CD4-positive, alpha-beta T cell treated with Interleukin-6 for 4 hours (primary cell): ENCODE measurements around the gene XPO1.
"Not testable (repeated sequence)": the region's sequence is repeated elsewhere in the genome, so short reads cannot be mapped to it uniquely, and the experiment has no call there.

Experiments
- DNase-seq: peaks from one replicate; pipeline ENCODE4 v3.0.0-alpha.2; 2020; ENCODE audit warnings: mixed read lengths

XPO1 gene

DNA sequence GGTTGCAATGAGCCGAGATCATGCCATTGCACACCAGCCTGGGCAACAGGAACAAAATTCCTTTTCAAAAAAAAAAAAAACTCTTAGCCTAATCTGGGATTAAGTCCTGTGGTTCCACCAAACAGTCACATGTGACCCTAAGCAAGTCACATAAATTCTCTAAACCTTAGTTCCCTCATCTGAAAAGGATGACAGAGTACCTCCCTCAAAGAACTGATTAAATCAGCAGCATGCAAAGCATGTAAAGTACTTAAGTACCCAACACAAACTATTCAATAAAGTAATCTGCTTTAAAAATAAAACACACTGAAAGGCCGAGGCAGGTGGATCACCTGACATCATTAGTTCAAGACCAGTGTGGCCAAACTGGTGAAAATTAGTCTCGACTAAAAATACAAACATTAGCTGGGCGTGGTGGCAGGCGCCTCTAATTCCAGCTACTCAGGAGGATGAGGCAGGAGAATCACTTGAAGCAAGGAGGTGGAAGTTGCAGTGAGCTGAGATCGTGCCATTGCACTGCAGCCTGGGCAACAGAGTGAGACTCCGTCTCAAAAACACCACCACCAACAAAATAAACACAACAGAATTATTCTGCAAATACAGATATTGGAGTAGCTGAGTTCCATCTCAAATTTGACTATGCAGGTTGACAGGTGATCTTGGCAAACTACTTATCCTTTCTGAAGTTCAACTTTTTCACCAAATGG lies 74.2 kb downstream of the XPO1 start:
- DNase-seq = no peak

DNA sequence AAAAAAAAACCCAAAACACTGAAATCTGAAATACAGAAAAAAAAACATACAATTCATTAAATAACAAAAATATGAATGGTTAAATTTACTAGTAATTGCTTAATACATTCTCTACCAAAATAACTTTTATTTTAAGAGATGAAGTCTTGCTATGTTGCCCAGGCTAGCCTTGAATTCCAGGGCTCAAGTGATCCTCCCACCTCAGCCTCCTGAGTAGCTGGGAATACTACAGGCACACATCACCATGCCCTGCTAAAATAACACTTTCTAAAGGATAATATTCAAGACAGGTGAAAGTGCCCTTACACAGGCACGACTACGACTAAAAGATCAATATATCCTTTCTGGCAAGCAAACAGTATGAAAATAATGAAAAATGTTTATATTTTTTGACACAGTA lies 76.8 kb downstream of the XPO1 start:
- DNase-seq = no peak

DNA sequence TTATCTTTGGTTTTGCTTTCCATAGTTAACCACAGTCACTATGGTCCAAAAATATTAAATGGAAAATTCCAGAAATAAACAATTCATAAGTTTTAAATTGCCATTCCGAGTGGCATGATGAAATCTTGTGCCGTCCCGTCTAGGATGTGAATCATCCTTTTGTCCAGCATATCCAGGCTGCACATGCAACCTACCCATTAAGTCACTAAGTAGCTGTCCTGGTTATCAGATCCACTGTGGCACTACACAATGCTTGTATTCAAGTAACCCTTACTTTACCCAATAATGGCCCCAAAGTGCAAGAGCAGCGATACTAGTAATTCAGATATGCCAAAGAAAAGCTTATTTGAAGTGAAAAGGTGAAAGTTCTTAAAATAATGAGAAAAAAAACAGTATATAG lies 78.0 kb downstream of the XPO1 start:
- no peak for DNase-seq

DNA sequence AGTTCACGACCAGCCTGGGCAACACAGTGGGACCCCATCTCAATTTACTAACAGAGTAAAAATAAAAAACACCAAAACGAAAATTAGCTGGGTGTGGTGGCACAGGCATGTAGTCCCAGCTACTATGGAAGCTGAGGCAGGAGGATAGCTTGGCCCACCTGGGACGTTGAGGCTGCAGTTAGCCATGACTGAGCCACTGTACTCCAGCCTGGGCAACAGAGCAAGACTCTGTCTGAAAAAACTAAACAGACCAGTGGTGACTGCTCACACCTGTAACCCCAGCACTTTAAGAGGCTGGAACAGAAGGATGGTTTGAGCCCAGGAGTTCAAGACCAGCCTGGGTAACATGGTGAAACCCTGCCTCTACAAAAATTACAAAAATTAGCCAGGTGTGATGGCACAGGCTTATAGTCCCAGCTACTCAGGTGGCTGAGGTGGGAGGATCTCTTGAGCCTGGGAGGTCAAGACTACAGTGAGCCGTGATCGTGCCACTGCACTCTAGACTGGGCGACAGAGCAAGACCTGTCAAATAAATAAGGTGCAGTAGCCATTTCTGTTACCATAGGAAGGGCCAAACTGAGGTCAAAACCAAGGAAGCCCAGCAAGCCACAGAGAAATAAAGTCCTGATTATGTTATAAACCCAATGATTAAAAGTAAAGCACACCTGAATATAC lies 81.3 kb downstream of the XPO1 start:
- DNase-seq = no peak

DNA sequence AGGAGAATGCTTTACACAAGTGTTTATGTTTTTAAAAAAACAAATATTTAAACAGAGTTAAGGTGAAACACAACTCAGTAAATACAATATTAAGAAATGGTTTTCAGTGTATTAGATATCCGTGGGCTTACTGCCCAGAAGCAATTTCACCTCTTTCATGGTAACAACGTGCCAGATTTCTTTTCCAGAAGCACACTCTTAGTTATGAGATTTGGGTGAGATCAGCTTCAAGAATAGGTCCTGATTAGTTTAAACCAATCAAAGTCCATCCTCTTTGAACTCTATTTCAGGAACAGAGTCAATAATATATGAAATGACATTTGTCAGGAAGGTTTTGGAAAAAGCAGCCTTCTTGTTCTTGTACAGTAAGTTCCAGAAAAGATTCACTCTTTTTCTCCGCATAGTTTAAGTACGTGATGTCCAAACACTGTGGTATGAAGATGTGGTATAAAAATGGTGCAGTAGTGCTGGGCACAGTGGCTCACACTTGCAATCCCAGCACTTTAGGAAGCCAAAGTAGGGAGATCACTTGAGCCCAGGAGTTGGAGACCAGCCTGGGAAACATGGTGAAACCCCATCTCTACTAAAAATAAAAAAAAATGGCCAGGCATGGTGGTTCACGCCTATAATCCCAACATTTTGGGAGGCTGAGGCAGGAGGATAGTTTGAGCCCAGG lies 81.9 kb downstream of the XPO1 start:
- no peak for DNase-seq

DNA sequence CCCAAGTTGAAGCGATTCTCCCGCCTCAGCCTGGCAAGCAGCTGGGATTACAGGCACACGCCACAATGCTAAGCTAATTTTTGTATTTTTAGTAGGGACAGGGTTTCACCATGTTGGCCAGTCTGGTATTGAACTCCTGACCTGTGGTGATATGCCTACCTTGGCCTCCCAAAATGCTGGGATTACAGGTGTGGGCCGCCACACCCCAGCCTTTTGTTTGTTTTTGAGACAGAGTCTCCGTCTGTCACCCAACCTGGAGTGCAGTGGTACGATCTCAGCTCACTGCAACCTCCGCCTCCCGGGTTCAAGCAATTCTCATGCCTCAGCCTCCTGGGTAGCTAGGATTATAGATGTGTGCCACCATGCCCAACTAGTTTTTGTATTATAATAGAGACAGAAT lies 83.2 kb downstream of the XPO1 start:
- not testable (repeated sequence) for DNase-seq

DNA sequence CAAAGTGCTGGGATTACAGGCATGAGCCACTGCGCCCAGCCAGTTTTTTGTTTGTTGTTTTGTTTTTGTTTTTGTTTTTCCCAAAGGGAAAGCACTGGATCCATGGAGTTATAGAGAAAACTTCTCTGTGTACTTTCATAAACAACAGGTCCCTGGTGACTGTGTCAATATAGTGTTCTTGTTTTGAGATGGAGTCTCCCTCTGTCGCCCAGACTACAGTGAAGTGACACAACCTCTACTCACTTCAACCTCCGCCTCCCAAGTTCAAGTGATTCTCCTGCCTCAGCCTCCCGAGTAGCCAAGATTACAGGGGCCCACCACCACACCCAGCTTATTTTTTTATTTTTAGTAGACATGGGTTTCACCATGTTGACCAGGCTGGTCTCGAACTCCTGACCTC lies 83.8 kb downstream of the XPO1 start:
- no peak for DNase-seq

DNA sequence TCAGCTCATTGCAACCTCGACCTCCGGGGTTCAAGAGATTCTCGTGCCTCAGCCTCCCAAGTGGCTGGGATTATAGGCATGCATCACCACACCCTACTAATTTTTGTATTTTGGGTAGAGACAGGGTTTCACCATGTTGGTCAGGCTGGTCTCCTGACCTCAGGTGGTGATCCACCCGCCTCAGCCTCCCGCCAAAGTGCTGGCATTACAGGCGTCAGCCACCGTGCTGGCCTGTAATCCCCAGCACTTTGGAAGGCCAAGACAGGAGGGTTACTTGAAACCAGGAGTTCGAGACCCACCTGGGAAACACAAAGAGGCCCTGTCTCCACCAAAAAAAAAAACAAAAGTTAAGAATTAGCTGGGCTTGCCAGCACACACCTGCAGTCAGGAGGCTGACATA lies 85.8 kb downstream of the XPO1 start:
- DNase-seq = no peak

DNA sequence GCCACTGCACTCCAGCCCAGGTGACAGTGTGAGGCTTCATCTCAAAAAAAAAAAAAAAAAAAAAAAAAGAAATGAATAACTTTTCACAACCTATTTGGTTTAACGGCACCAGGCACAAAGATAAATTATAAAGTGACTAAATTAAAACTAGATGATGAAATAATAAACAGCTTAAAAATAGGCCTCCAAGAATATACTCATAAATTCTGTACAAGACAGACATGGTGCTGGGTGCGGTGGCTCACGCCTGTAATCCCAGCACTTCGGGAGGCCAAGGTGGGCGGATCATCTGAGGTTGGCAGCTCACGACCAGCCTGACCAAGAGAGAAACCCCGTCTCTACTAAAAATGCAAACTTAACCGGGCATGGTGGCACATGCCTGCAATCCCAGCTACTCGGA lies 87.0 kb downstream of the XPO1 start:
- no peak for DNase-seq

DNA sequence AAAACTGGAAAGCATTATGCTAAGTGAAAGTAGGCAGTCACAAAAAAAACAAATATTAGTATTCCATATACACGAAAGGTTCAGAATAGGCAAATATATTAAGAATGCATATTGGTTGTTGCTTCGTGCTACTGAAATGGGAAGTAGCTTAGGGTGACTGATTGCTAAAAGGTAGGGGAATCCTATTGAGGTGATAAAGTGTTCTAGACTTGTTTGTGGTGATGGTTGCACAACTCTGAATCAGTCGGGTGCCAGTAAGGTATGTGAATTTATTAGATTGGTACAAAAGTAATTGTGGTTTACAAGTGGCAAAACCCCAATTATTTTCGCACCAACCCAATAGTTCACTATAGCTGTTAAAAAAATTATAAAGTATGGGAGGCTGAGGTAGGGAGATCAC lies 88.0 kb downstream of the XPO1 start:
- no peak for DNase-seq

DNA sequence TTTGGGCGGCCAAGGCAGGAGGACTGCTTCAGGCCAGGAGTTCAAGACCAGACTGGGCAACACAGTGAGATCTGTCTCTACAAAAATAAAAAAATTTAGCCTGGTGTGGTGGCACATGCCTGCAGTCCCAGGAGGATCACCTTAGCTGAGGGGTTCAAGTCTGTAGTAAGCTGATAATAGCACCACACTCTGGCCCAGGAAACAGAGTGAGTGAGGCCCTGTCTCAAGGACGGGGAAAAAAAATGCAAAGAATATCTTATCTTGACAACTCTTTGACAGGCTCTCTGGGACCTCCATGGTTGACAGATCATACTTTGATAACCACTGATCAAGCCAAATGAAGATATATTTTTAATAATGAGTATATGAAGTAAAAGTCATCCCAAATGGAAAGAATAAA lies 89.9 kb downstream of the XPO1 start:
- DNase-seq = no peak

DNA sequence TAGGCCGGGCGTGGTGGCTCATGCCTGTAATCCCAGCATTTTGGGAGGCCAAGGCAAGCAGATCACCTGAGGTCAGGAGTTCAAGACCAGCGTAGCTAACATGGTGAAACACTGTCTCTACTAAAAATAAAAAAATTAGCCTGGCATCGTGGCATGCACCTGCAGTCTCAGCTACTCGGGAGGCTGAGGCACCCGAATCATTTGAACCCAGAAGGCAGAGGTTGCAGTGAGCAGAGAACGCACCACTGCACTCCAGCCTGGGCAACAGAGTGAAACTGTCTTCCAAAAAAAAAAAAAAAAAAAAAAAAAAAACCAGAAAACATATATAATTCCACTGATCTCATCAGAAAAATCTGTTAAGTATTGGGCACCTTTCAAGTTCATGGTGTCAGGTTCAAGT lies 91.2 kb downstream of the XPO1 start:
- DNase-seq = not testable (repeated sequence)

DNA sequence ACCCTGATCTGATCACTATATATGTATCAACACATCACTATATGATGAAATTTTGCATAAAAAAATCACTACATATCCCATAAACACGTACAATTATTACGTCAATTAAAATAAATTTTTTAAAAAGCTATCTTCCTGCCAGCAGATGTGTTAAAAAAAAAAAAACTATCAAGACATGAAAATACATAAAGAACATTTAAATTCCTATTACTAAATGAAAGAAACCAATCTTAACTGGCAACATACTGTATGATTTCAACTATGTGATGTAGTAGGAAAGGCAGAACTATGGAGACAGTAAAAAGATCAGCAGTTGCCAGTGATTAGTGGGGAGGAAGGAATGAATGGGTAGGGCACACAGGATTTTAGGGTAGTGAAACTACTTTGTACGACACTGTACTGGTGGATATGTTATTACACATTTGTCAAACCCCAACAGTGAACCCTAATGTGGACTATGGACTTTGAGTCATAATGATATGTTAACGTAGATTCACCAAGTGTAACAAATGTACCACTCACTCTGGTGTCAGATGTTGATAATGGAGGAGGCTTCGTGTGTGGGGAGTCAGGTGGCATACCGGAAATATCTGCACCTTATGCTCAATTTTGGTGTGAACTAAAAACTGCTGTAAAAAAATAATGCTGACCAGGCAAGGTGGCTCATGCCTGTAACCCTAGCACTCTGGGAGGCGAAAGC lies 94.7 kb downstream of the XPO1 start:
- DNase-seq = no peak

DNA sequence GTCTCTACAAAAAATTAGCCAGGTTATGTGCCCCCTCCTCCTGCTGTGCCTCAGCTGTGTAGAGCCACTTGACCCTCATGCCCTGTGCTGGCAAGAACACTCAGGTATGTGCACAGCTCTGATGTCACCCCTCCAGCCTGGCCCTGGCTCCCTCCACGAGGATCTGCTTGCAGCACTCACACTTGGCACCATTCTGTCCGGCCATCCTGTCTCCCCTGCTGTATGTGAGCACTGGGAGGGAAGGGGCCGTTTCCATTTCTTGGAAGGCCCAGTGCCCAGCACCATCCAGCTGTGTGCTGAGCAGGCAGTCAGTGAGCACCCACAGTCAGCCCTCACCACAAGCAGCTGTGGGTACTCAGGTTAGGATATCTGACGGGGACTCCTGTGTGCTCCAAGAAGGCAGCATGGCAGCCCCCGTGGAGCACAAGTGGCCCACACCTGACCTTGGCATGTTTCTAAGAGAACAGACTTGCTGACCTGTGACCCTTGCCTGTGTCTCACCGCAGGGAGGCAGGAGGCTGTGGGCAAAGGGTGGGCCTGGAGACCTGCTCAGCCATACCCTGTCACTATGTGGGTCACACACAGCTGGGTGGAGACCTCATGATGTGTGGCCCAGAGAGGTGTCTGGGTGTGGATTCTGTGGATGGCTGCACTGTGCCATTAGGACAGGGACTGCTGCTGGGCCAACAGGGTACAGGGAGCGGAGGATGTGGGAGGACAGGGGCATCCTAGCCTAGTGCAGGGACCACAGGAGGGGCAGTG lies 98.7 kb downstream of the XPO1 start:
- no peak for DNase-seq

DNA sequence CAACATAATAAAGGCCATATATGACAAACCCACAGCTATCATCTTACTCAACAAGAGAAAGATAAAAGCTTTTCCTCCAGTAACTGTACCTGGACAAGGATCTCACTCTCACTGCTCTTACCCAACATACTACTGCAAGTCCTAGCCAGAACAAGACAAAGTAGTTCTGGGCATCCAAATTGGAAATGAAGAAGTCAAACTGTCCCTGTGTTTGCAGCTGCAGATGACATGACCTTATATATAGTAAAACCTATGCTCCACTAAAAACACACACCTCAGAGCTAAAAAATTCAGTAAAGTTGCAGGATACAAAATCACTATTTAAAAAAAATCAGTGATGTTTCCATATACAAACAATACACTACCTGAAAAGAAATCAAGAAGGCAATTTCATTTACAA lies 99.5 kb downstream of the XPO1 start:
- no peak for DNase-seq

DNA sequence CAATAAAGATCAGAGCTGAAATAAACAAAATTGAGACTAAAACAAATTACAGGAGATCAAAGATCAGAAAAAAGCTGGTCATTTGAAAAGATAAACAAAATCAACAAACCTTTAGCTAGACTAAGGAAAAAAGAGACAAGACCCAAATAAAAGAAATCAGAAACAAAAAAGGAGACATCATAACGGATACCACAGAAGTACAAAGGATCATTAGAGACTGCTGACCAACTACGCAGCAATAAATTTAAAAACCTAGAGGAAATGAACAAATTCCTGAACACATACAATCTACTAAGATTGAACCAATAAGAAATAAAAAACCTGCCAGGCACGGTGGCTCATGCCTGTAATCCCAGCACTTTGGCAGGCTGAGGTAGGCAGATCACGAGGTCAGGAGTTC lies 101.0 kb downstream of the XPO1 start:
- no peak for DNase-seq

DNA sequence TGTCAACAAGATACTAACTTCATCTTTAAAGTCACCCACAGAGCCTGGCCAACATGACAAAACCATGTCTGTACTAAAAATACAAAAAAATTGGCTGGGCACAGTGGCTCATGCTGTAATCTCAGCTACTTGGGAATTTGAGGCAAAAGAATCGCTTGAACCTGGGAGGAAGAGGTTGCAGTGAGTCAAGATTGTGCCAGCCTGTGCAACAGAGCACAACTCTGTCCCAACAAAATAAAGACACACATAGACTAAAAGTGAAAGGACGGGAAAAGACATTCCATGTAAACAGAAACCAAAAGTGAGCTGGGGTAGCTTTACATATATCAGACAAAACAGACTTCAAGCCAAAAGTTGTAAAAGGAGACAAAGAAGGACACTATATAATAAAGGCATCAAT lies 102.1 kb downstream of the XPO1 start:
- DNase-seq = no peak

DNA sequence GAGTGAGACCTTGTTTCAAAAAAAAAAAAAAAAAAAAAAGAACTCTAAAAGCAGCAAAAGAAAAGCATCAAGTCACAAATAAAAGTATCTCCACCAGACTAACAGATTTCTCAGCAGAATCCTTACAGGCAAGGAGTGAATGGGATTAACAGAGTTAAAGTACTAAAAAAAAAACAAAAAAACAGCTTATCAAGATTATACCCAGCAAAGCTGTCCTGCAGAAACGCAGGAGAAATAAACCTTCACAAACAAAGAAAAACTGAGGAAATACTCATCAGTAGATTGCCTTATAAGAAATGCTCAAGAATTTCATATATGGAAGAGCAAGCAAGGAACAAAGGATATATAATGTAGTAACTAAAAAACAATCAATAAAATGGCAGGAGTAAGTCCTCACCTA lies 102.9 kb downstream of the XPO1 start:
- DNase-seq = no peak

DNA sequence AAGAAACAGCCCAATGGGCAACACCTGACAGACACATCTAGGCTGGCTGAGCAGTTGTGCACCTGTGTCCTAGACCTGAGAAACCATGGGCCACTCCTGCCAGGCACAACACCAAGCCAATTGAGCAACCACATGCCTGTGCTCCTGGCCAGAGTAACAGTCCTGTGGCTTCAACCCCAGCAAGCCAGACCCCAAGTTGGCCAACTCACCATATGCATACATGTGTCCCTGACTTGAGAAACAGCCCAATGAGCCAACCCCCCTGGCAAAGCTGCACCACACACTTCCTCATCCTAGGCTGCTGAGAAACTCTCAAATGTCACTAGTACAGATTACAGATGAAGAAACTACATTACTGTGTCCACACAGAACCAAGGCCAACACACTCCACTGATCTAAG lies 103.8 kb downstream of the XPO1 start:
- DNase-seq = no peak

DNA sequence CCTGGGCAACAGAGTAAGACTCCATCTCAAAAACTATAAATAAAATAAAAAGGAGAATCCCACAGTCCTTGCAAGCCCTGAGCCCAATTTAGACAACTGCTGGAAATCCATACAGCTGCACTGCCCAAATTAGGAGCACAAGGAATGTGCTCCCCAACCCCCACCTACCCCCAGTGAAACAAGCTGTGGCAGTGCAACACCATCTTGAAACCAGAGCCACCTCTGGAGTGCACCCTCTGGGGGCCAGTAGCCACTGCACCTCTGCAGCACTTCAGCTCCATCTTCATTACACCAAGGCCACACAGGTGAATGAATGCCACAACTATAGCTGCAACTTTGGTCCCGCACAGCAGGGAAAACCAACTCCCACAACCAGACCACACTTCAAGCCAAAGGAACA lies 104.5 kb downstream of the XPO1 start:
- DNase-seq = no peak

DNA sequence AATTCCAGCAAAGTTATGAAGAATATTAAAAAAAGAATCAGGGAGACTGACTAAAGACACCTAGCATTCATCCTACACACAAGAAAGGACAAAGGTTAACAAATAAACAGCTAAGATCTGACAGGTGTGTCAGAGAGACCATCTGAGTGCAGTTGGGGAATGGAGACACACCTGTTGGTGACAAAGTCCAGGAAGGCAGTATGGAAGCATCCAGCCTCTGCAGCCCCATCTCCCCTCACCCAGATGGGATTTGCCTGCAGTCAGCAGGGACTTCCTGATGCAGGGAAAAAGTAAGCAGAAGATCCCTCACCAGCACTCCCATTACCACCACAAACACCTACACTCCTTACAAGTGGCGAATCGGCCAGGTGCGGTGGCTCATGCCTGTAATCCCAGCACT lies 105.2 kb downstream of the XPO1 start:
- no peak for DNase-seq

DNA sequence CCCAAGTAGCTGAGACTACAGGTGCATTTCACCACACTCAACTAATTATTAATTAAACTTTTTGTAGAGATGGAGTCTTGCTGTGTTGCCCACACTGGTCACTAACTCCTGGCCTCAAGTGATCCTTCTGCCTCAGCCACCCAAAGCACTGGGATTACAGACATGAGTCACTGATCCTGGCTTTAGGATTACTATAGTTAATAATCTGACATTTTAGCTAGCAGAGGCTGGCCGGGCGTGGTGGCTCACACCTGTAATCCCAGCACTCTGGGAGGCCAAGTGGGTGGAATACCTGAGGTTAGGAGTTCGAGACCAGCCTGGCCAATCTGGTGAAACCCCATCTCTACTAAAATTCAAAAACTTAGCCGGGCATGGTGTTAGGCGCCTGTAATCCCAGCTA lies 106.8 kb downstream of the XPO1 start:
- no peak for DNase-seq
